AG08396 (cell line): Measurements from ENCODE around the gene SLIT1.

Experiments used
- DNase-seq: peaks from one replicate; pipeline ENCODE4 v3.0.0; 2012; ENCODE audit warnings: low spot score, mixed read lengths

SLIT1 gene

GRCh38 chr10:97022616-97023015 is 163.1 kb downstream of the SLIT1 start:
- no peak for DNase-seq

- DNase-seq = no peak
Observed at GRCh38 chr10:97020452-97021400, 165.0 kb downstream of the SLIT1 start.

DNA sequence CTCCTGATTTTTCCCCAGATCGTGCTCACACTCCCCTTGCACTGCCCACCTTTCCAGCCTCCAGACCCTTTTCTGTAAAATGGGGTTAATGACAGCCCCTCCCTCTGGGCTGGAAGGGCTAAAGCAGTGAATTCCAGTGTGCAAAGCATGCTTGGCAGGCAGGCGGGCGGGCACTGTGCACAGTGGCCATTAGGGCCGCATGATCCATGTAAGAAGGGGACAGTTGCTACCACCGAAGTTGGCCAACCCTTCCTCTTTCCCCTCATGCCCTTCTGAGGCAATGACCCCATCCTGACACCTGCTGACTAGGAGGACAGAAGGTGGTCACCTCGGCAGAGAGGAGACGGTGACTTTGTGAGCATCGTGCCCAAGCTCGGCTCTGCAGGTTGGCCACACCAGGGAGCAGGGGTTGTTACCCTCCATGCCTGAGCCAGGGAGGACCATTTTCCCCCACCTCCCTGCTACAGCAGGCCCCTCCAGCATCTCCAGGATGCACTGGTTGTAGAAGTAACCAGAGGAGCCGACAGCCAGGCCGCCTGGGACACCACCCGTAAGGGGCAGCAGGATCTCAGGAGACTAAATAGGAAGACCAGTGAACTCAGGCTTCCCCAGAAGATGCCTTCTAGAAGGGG is 166.4 kb downstream of the SLIT1 start:
- DNase-seq = no peak

DNA sequence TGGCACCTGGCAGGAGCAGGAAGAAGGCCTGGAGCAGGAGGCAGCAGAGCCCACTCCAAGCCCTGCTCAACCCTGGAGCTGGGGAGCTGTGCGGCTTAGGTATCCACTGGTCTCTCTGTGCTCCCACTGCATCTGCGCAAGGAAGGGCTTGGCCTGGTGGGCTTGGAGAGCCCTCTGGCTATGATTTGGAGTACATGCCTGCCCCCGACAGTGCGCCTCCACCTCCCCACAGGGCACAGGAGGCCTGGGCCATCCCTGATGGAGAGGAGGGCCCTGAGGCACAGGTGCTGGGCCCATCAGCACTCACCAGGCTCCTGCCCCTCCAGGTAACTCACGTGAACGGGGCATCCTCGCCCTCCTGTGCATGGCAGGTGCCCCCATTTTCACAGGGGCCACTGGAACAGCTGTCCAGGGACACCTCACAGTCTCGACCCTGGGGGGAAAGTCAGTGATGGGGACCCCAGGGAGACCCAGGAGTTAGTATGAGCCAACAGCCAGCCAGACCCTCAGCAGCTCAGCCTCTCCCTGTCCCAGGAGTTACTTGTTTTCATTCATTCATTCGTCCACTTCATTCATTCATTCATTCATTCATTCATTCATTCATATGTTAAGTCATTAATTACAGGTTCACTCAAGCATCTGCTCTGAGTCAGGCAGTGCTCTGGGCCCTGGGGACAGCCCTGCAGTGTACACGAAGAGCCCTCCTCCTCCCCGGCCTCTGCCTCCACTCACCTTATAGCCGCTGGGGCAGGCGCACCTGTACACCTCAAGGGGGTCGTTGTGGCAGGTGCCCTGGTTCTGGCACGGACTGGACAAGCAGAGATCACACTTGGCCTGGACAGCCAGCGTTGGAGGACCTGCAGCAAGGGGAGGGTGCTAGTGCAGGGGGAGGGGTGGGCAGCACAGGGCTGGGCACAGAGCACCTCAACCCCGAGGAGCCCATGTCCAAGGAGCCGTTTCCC is 167.2 kb downstream of the SLIT1 start:
- no peak for DNase-seq

GRCh38 chr10:97017474-97017903 is 168.3 kb downstream of the SLIT1 start:
- no peak for DNase-seq

GRCh38 chr10:97016728-97017473 is 168.9 kb downstream of the SLIT1 start:
- no peak for DNase-seq

DNA sequence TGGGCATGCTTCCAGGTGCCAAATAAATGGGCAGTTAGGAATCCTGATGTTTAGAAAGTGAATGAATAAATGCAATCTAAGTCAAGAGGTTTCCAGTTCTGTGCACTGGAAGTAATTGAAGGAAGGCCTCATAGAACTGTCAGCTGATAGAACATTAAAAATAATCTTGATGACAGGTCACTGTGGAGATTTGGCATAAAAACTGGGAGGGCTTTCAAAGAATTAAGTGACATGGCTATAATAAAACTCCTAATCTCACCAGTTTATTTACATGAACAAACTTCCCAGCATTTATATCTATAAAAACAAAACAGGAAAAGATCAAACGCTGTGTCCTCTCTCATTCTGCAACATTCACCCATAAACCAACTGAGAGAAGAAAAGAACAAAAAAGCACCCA is 170.5 kb downstream of the SLIT1 start:
- DNase-seq = no peak

DNA sequence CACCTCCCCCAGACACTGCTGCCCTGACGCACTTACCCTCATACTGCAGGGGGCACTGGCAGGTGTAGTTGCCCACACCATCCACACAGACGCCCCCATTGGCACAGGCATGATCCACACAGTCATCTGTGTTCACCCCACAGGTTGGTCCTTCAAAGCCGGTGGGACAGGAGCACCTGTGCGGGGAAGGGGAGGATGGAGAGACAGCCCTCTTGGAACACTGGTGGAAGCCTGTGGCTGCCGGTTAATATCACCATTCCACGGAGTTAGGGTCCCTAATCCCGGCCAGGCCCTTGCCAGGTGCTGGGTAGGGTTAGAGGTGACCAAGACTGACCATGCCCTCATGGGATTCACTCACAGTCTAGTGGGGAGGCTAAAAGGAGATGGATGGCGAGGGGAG is 171.8 kb downstream of the SLIT1 start:
- no peak for DNase-seq

DNA sequence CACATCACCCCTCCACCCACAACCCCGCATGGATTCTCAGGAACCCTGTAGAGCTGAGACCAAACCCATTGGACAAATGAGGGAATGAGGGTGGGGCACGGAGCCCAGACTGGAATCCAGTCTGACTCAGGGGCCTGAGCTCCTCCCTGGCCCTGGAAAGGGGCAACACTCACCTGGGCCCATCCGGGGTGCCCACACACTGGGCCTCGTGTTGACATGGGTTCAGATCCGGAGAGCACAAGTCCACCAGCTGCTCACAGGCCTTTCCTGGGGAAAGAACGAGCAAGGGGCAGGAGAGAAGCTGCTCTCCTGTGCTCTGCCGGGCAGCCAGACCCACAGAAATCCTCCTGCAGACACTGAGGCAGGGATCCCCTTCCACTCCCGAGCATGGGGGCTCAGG is 172.2 kb downstream of the SLIT1 start:
- no peak for DNase-seq

GRCh38 chr10:97012470-97012869 is 173.3 kb downstream of the SLIT1 start:
- no peak for DNase-seq

DNA sequence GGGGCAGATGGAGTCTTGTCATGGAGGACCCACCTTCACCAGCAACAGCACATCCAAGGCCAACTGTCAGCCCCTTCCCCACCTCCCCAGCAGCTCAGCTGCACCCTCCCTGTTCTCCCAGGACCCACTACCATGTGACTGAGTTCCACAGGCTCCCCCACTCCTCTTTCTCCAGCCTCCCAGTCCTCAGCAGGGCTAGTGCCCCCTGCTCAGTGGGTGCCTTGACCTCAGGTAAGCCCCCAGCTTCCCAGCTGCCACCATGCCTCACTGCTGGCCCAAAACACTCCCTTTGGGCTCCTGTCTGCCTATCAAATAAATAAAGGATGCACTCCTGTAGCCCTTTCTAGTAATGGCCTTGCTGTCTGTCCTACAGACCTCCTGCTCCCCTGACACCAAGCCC is 174.4 kb downstream of the SLIT1 start:
- no peak for DNase-seq

DNA sequence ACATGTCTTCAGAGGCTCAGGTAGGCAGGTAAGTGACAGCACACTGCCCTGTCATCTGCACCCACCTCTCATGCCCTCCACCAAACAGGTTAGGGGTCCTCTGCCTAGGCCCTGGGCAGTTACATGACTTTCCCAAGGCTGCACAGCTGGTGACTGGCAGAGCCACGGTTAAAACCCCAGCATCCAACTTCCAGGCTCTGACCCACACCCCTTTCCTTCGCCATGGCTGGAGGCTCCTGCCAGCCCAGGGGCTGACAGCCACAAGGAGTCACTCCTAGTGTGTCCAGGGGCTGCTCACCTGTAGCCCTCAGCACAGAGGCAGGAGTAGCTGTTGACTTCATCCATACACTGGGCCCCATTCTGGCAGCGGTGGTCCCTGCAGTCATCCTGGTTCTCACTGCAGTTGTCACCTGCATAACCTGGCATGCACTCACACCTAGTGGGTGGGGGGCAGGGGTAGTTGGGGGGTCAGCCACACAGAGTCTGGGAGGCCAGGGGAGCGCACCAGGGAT is 175.0 kb downstream of the SLIT1 start:
- DNase-seq = no peak

DNA sequence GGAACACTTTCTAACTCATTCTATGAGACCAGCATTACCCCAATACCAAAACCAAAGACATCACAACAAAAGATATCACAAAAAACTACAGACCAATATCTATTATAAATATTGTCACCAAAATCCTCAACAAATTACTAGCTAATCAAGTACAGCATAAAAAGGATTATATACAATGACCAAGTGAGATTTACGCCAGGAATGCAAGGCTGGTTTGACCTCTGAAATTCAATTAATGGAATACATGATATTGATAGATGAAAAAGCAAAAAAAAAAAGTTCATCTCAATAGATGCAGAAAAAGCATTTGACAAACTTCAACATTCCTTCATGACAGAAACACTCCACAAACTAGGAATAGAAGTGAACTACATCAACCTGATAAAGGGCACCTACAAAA is 178.3 kb downstream of the SLIT1 start:
- no peak for DNase-seq

- no peak for DNase-seq
Observed at GRCh38 chr10:97006364-97006763, 179.4 kb downstream of the SLIT1 start.

DNA sequence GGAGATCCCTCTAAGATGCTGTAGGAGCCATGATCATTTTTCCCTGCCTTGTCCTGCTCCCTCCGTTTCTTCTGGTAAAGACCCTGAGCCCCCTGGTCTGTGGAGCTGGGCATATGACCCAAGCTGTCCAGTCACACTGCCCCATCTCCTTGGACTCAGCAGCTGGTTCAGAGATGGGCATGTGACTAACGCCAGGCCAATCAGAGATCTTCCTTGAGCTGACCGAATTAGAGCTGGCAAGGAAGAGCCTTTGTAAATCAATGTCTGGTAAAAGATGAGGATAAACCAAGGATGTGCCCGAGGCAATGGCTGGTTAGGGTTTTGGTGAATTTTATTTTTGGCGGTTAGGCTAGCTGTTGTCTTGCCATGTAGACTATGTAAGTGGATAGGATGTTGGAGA is 180.4 kb downstream of the SLIT1 start:
- no peak for DNase-seq

- DNase-seq = no peak
Observed at GRCh38 chr10:97004591-97004990, 181.2 kb downstream of the SLIT1 start.

GRCh38 chr10:97003804-97004201 is 182.0 kb downstream of the SLIT1 start:
- no peak for DNase-seq

DNA sequence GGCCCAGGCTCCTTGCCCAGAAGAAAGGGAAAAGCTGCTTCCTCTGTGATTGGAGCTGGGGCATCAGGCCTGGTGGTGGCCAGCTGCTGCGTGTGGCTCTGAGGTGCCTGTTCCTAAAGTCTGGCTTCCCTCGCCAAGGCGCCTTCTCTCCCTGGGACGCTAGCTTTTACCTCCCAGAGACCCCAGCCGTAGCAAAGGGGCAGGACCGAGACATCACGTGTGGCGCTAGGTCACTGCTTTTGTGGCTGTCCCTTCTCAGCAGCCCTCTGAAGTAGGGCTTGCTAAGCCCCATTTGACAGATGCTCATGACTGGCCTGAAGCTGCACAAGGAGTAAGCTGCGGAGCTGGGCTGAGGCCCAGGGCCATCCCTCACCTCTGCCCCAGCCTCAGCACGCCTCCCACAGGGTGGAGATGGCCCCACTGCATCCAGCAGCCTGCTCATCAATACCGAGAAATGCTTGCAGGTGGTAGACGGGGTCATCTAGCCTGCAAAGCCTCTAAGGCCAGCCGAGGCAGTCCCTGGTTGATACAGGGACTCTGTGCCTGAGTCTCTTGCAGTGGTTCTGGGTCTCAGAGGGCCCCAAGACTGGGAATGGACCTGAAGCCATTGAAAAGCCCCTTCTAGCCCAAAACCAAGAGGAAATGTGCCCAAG is 182.5 kb downstream of the SLIT1 start:
- DNase-seq = no peak

- no peak for DNase-seq
Observed at GRCh38 chr10:97002670-97003069, 183.1 kb downstream of the SLIT1 start.

GRCh38 chr10:97001183-97001991 is 184.4 kb downstream of the SLIT1 start:
- DNase-seq = no peak
